K562 (cell line): ENCODE measurements around the gene SPATA6. TPM values are rescaled to one million over a fixed set of nuclear protein-coding genes. Genes with fewer than 3 reads are reported as not detected.

Experiments
- ATAC-seq: fragments of 200-7000 bp; cut with Tn5 transposase; 3 replicates; pipeline ENCODE4 v1.9.1; 2020; ENCODE audit warnings: moderate library complexity
- BruUV-seq: library from RNA; stranded (reverse); fragments of 400-500 nt; replicated peaks from 2 replicates; lab custom pipeline; 2021; lab: Mats Ljungman, UMichigan
- CTCF ChIA-PET: fragments of 300-600 bp; formaldehyde crosslinking; extraction: SDS; loops from one replicate; lab custom pipeline; 2021; ENCODE audit warnings: low intra/inter-chr PET ratio; lab: Yijun Ruan, JAX
- POLR2A ChIA-PET: fragments of 300-600, 350-650 bp; sonication (Branson Sonifier 250); formaldehyde crosslinking; extraction: SDS; loops from one replicate; lab custom pipeline; 2021; ENCODE audit warnings: antibody characterized with exemption, inconsistent platforms; lab: Yijun Ruan, JAX
- DNase-seq, 4 experiments: peaks; one replicate each; pipeline versions ENCODE4 v3.0.0 to v3.0.0-alpha.2; 2011 to 2018; ENCODE audit warnings: low spot score in 3 of 4, mixed read lengths in 3 of 4; ENCODE audit errors: extremely low read depth in 1 of 4
- FAIRE-seq: peaks from 2 replicates; lab custom pipeline; 2011; peaks lifted over from hg19 to GRCh38; lab: Jason Lieb, UNC
- H2AFZ ChIP-seq: 2 replicates; pipeline ENCODE4 v1.6.0; 2011; ENCODE audit warnings: low read depth, low read length, control low read depth, inconsistent platforms
- H3K27ac ChIP-seq: fragments of 200-600 bp; 3 replicates; pipeline ENCODE4 v1.8.0; 2011; ENCODE audit warnings: low read depth, mild to moderate bottlenecking, control low read depth, inconsistent platforms, low read length, moderate library complexity, mixed read lengths; ENCODE audit errors: extremely low read depth
- H3K27me3 ChIP-seq, 2 experiments: fragments of 300-600 bp in 1 of 2; 2 replicates in 1 of 2; 3 replicates in 1 of 2; pipeline versions ENCODE4 v1.6.0 to v1.8.0; 2011; ENCODE audit warnings: inconsistent platforms in 2 of 2, low read length in 2 of 2, mild to moderate bottlenecking in 1 of 2, mixed read lengths in 1 of 2, moderate library complexity in 1 of 2; ENCODE audit not compliant: control insufficient read depth in 2 of 2, insufficient read depth in 2 of 2
- H3K36me3 ChIP-seq: fragments of 300-600 bp; 3 replicates; pipeline ENCODE4 v1.8.0; 2011; ENCODE audit warnings: mild to moderate bottlenecking, low read length, inconsistent platforms; ENCODE audit not compliant: control insufficient read depth, insufficient read depth
- H3K4me1 ChIP-seq, 2 experiments: fragments of 200-600 bp in 1 of 2; replicated peaks in 1 of 2; 2 replicates in 1 of 2; 3 replicates in 1 of 2; pipeline versions ENCODE4 v1.5.1 to v1.8.0; 2011; ENCODE audit warnings: inconsistent platforms in 2 of 2, low read length in 2 of 2, mild to moderate bottlenecking in 1 of 2, mixed read lengths in 1 of 2, moderate library complexity in 1 of 2; ENCODE audit not compliant: control insufficient read depth in 2 of 2, insufficient read depth in 2 of 2
- H3K4me2 ChIP-seq: 2 replicates; pipeline ENCODE4 v1.6.1; 2011; ENCODE audit warnings: low read length, control low read depth, inconsistent platforms, mixed read lengths; ENCODE audit not compliant: insufficient read depth
- H3K4me3 ChIP-seq: fragments of 200-600 bp; sonication (generic), shearing (Covaris generic); 2 replicates; pipeline ENCODE4 v1.5.1; 2016; ENCODE audit warnings: control low read depth, inconsistent platforms
- H3K79me2 ChIP-seq: fragments of 200-600 bp; 3 replicates; pipeline ENCODE4 v1.8.0; 2011; ENCODE audit warnings: low read length, inconsistent platforms; ENCODE audit not compliant: control insufficient read depth, insufficient read depth
- H3K9ac ChIP-seq, 2 experiments: 2 replicates each; pipeline versions ENCODE4 v1.6.0 to v1.6.1; 2011; ENCODE audit warnings: low read depth in 2 of 2, low read length in 2 of 2, control low read depth in 1 of 2, inconsistent platforms in 1 of 2, mild to moderate bottlenecking in 1 of 2, mixed read lengths in 1 of 2; ENCODE audit not compliant: insufficient read depth in 1 of 2
- H3K9me1 ChIP-seq: one replicate; pipeline ENCODE4 v1.6.0; 2011; ENCODE audit warnings: inconsistent platforms, mild to moderate bottlenecking, low read length, moderate library complexity; ENCODE audit not compliant: control insufficient read depth, insufficient read depth
- H3K9me3 ChIP-seq: replicated peaks from 2 replicates; pipeline ENCODE4 v1.5.1; 2011; ENCODE audit warnings: low read depth, low read length, inconsistent platforms; ENCODE audit not compliant: control insufficient read depth, insufficient read depth
- H4K20me1 ChIP-seq: replicated peaks from 2 replicates; pipeline ENCODE4 v1.6.1; 2011; ENCODE audit warnings: low read length, inconsistent platforms, mixed read lengths; ENCODE audit not compliant: control insufficient read depth, insufficient read depth
- CBX3 ChIP-seq, 2 experiments: IDR thresholded peaks; 1 replicate in 1 of 2; 2 replicates in 1 of 2; pipeline ENCODE4 v1.6.1; 2012; ENCODE audit warnings: inconsistent platforms in 2 of 2, low read length in 2 of 2, borderline replicate concordance in 1 of 2, control low read depth in 1 of 2
- ELF2 ChIP-seq: fragments of 250-450 bp; sonication (Bioruptor Pico); IDR thresholded peaks from 2 replicates; pipeline ENCODE4 v1.5.0; 2021; ENCODE audit warnings: mild to moderate bottlenecking
- ILK ChIP-seq: fragments of 450-650 bp; IDR thresholded peaks from 2 replicates; pipeline ENCODE4 v1.6.1; 2016; ENCODE audit warnings: missing genetic modification characterization, low read depth, mild to moderate bottlenecking, missing compliant biosample characterization, moderate library complexity, borderline replicate concordance
- JUN ChIP-seq, 2 experiments: sonication (generic) in 1 of 2; formaldehyde crosslinking in 1 of 2; IDR thresholded peaks; 2 replicates each; pipeline versions ENCODE4 v1.6.1 to v1.8.0; 2012 to 2022; ENCODE audit warnings: borderline replicate concordance in 2 of 2, mild to moderate bottlenecking in 2 of 2, improper control_type of control experiment in 1 of 2, low read depth in 1 of 2, low read length in 1 of 2, missing genetic modification reagents in 1 of 2
- MAZ ChIP-seq, 2 experiments: fragments of 450-650 bp in 1 of 2; sonication (generic) in 1 of 2; formaldehyde crosslinking; IDR thresholded peaks in 1 of 2; conservative IDR thresholded peaks in 1 of 2; 2 replicates each; pipeline versions ENCODE4 v1.4.0 to v1.5.0; 2020; ENCODE audit warnings: mild to moderate bottlenecking in 1 of 2, missing genetic modification reagents in 1 of 2
- NEUROD1 ChIP-seq: fragments of 150-350 bp; IDR thresholded peaks from 2 replicates; pipeline ENCODE4 v1.6.1; 2014; ENCODE audit warnings: borderline replicate concordance, low read length, low read depth; ENCODE audit not compliant: partially characterized antibody
- PTTG1 ChIP-seq: fragments of 450-650 bp; IDR thresholded peaks from 2 replicates; pipeline ENCODE4 v1.6.1; 2016; ENCODE audit warnings: low read depth, mild to moderate bottlenecking, missing genetic modification characterization, missing compliant biosample characterization
- SAFB ChIP-seq: fragments of 200-400 bp; formaldehyde crosslinking; IDR thresholded peaks from 2 replicates; pipeline ENCODE4 v1.6.1; 2017; ENCODE audit warnings: low read depth, low read length, borderline replicate concordance
- ZNF133 ChIP-seq: fragments of 250-450 bp; sonication (Bioruptor Pico); IDR thresholded peaks from 2 replicates; pipeline ENCODE4 v1.4.0; 2020; ENCODE audit warnings: mild to moderate bottlenecking
- ZNF175 ChIP-seq: fragments of 200-800 bp; sonication (Bioruptor generic); IDR thresholded peaks from 2 replicates; pipeline ENCODE4 v1.6.1; 2016; ENCODE audit warnings: low read depth, mild to moderate bottlenecking, missing genetic modification characterization, missing compliant biosample characterization
- ZNF3 ChIP-seq: fragments of 250-450 bp; sonication (Bioruptor Pico); IDR thresholded peaks from 2 replicates; pipeline ENCODE4 v1.5.0; 2021; ENCODE audit warnings: mild to moderate bottlenecking, moderate library complexity
- ZNF431 ChIP-seq: sonication (generic); formaldehyde crosslinking; IDR thresholded peaks from 2 replicates; pipeline ENCODE4 v1.8.0; 2022; ENCODE audit warnings: mild to moderate bottlenecking, missing genetic modification reagents
- WGBS: fragments of 100-300 bp; shearing (Covaris generic); methylation state at CpG from one replicate; pipeline ENCODE4 v1.1.6; 2016; ENCODE audit warnings: low coverage, mixed read lengths; ENCODE audit not compliant: insufficient coverage; ENCODE audit errors: missing lambda C conversion rate; 5-methylcytosine and 5-hydroxymethylcytosine counted together
- in situ Hi-C: fragments of 300-500 bp; cut with MboI; formaldehyde crosslinking; loops from 4 replicates; pipeline ENCODE4 v1.15.0; 2018; ENCODE audit warnings: inconsistent platforms, mixed read lengths
- intact Hi-C: fragments of 100-400 bp; cut with micrococcal nuclease; formaldehyde crosslinking; loops from 2 replicates; pipeline ENCODE4 v1.14.2; 2022
- polyA plus RNA-seq, 8 experiments: library from polyadenylated mRNA; depleted of rRNA in 4 of 8; stranded (reverse) in 5 of 8; unstranded in 3 of 8; fragments of >200 nt; fragmentation: Nextera tagmentation in 2 of 8; fragmentation: Illumina TruSeq in 1 of 8; extraction: Ambion mirVana in 2 of 8; extraction: Trizol in 1 of 8; gene quantifications; 2 replicates each; pipeline versions ENCODE4 v1.2.1 to v1.2.3, GENCODE V29; 2011 to 2014; ENCODE audit warnings: inconsistent platforms in 1 of 8, missing spikeins in 1 of 8
- total RNA-seq, 7 experiments: library from RNA; depleted of rRNA in 6 of 7; stranded (reverse); fragments of >200 nt in 6 of 7; fragmentation: Illumina TruSeq in 2 of 7; extraction: Trizol in 2 of 7; gene quantifications; 2 replicates each; pipeline versions ENCODE4 v1.2.1 to v1.2.3, GENCODE V29; 2011 to 2021; ENCODE audit warnings: low replicate concordance in 1 of 7
- TF ChIP-seq, protein P1 (sequence below): fragments of 450-650 bp; formaldehyde crosslinking; IDR thresholded peaks from 2 replicates; pipeline ENCODE4 v1.4.0; 2020; ENCODE audit warnings: mild to moderate bottlenecking, mixed read lengths

SPATA6 gene
- total and polyA plus RNA-seq, 9 of the 15 experiments (the other 6 are each of a cell fraction or from before 2014, with no cell fraction given) = 0.01 to 0.91 (median 0.18) TPM

- intact Hi-C loops (loop anchor here (5.0 kb wide), 1 partner anchor 247 kb away; no protein-coding TSS in a partner anchor), in situ Hi-C loops (no loop called here)
- Histone ChIP-seq H2AFZ (no peak overlapping the region), H4K20me1 (no peaks in the 10 kb centered on the region), H3K79me2 (no peaks in the 10 kb centered on the region), H3K9me3 (no peaks in the 10 kb centered on the region), H3K4me1 (no peaks in the 10 kb centered on the region), H3K4me2 (no peak overlapping the region), H3K9me1 (no peaks in the 10 kb centered on the region), H3K27me3 (no peaks in the 10 kb centered on the region), H3K4me3 (no peak overlapping the region), H3K9ac (no peak overlapping the region), H3K36me3 (no peaks in the 10 kb centered on the region), H3K27ac (no peak overlapping the region)
- FAIRE-seq (no peak), ATAC-seq (no peak), DNase-seq (no peak)
- POLR2A ChIA-PET = interaction anchor here (0.8 kb wide), 1 partner anchor 188 kb away, joined by 3 read pairs; no protein-coding TSS in a partner anchor
- no TSS peak for BruUV-seq
- 0% methylated on average over 3 of the region's 3 CpGs for WGBS
- CTCF ChIA-PET = no interaction called here
- TF ChIP-seq ZNF133 (CRISPR knock-in tag) (no peak), PTTG1 (tag) (no peak), CBX3 (IDR thresholded peaks at IDR 0.05; ENCODE audit: borderline replicate concordance in 1 of 2, low read length in 2 of 2) (no peak)
These were observed 222.1 kb downstream of the SPATA6 start for GRCh38 chr1:48249868-48250267.

DNA sequence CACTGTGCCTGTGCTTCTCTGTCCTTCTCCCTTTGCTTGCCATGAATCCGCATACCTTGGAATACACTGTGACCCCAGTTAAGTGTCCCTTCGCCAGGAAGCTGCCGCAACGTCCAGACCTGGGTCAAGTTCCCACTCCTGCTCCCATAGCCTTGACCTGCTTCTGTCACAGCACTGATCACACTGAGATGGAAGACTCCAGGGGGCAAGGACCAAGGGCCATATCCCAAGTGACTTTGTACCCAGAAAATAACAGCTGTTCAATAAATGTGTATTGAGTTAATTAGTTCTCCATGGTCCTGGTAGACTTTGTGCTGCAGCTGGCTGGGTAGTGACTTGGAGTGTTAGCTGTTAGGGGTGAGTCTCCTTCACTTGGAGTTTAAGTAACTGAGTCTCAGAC, 223.6 kb downstream of the SPATA6 start:
- Histone ChIP-seq H3K4me3 (no peak overlapping the region), H3K36me3 (no peaks in the 10 kb centered on the region), H3K9me1 (no peaks in the 10 kb centered on the region), H2AFZ (no peak overlapping the region), H3K4me1 (no peaks in the 10 kb centered on the region), H3K9me3 (no peaks in the 10 kb centered on the region), H3K4me2 (no peak overlapping the region), H3K27ac (no peak overlapping the region), H3K79me2 (no peaks in the 10 kb centered on the region), H3K27me3 (no peaks in the 10 kb centered on the region), H3K9ac (no peak overlapping the region), H4K20me1 (no peaks in the 10 kb centered on the region)
- intact Hi-C loops (loop anchor here (5.0 kb wide), 1 partner anchor 249 kb away; no protein-coding TSS in a partner anchor), in situ Hi-C loops (no loop called here)
- CTCF ChIA-PET = no interaction called here
- TF ChIP-seq, protein P1, sequence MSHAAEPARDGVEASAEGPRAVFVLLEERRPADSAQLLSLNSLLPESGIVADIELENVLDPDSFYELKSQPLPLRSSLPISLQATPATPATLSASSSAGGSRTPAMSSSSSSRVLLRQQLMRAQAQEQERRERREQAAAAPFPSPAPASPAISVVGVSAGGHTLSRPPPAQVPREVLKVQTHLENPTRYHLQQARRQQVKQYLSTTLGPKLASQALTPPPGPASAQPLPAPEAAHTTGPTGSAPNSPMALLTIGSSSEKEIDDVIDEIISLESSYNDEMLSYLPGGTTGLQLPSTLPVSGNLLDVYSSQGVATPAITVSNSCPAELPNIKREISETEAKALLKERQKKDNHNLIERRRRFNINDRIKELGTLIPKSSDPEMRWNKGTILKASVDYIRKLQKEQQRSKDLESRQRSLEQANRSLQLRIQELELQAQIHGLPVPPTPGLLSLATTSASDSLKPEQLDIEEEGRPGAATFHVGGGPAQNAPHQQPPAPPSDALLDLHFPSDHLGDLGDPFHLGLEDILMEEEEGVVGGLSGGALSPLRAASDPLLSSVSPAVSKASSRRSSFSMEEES (CRISPR knock-in tag) = no peak
- TF ChIP-seq SAFB (no peak), ZNF431 (CRISPR knock-in tag) (no peak), ILK (no peak), ZNF175 (CRISPR knock-in tag) (no peak), ZNF3 (CRISPR knock-in tag) (no peak), NEUROD1 (no peak), JUN (IDR thresholded peaks at IDR 0.05; ENCODE audit: borderline replicate concordance, low read depth, low read length) (no peak), JUN (CRISPR knock-in tag; IDR thresholded peaks at IDR 0.05; ENCODE audit: borderline replicate concordance) (no peak), MAZ (CRISPR knock-in tag; conservative IDR thresholded peaks at IDR 0.05 in 1 of 2, IDR thresholded peaks at IDR 0.05 in 1 of 2) (no peak), ELF2 (CRISPR knock-in tag) (no peak)
- DNase-seq = no peak
- POLR2A ChIA-PET = no interaction called here
- ATAC-seq = no peak
- FAIRE-seq = no peak
- 0% methylated on average over 4 of the region's 4 CpGs for WGBS
- BruUV-seq = no TSS peak
